ENCODE measurements around the gene FARP1. TPM values are rescaled to one million over a fixed set of nuclear protein-coding genes. Genes with fewer than 3 reads are reported as not detected.
"Not testable (repeated sequence)": the region's sequence is repeated elsewhere in the genome, so short reads cannot be mapped to it uniquely, and the experiment has no call there.

Gene FARP1
- total RNA-seq, 1 experiment from 2014 or later: not detected

- Histone ChIP-seq H3K4me3 (ENCODE audit: low read length) (no peak overlapping the region), H3K27ac (ENCODE audit: low read length) (no peak overlapping the region), H3K4me2 (ENCODE audit: low read depth, low read length, poor library complexity, severe bottlenecking) (no peak overlapping the region), H3K4me1 (ENCODE audit: low read length) (no peaks in the 10 kb centered on the region), H3K9me3 (ENCODE audit: low read length) (no peaks in the 10 kb centered on the region), H3K79me2 (ENCODE audit: low read length) (no peaks in the 10 kb centered on the region), H3K27me3 (ENCODE audit: low read length) (no peaks in the 10 kb centered on the region), H3K9me2 (replicated peaks; ENCODE audit: insufficient read depth, low read length) (no peaks in the 10 kb centered on the region), H4K20me1 (ENCODE audit: insufficient read depth, low read depth, low read length) (no peaks in the 10 kb centered on the region), H3K36me3 (ENCODE audit: insufficient read depth, low read length) (no peaks in the 10 kb centered on the region), H3K9ac (ENCODE audit: low read length) (no peak overlapping the region), H2AFZ (ENCODE audit: low read length) (no peak overlapping the region)
- DNase-seq: no peak
These were observed 264.1 kb downstream of the FARP1 start for GRCh38 chr13:98406971-98407370.

- H3K4me2 ChIP-seq (ENCODE audit: low read depth, low read length, poor library complexity, severe bottlenecking): no peak overlapping the region
- H3K79me2 ChIP-seq (ENCODE audit: low read length): no peaks in the 10 kb centered on the region
- no peak for DNase-seq
- no peak overlapping the region for H3K9ac ChIP-seq (ENCODE audit: low read length)
- no peaks in the 10 kb centered on the region for H3K9me3 ChIP-seq (ENCODE audit: low read length)
- H3K27me3 ChIP-seq (ENCODE audit: low read length): no peaks in the 10 kb centered on the region
- H3K27ac ChIP-seq (ENCODE audit: low read length): no peak overlapping the region
- H3K4me3 ChIP-seq (ENCODE audit: low read length): no peak overlapping the region
- H3K4me1 ChIP-seq (ENCODE audit: low read length): no peaks in the 10 kb centered on the region
- no peaks in the 10 kb centered on the region for H3K9me2 ChIP-seq (replicated peaks; ENCODE audit: insufficient read depth, low read length)
- H4K20me1 ChIP-seq (ENCODE audit: insufficient read depth, low read depth, low read length): no peaks in the 10 kb centered on the region
- no peak overlapping the region for H2AFZ ChIP-seq (ENCODE audit: low read length)
- H3K36me3 ChIP-seq (ENCODE audit: insufficient read depth, low read length): no peaks in the 10 kb centered on the region
These were observed 264.7 kb downstream of the FARP1 start for GRCh38 chr13:98407575-98407974.

GRCh38 chr13:98409281-98409680, 266.4 kb downstream of the FARP1 start:
- H3K4me2 ChIP-seq (ENCODE audit: low read depth, low read length, poor library complexity, severe bottlenecking): no peak overlapping the region
- H3K4me1 ChIP-seq (ENCODE audit: low read length): no peaks in the 10 kb centered on the region
- no peak overlapping the region for H3K27ac ChIP-seq (ENCODE audit: low read length)
- H2AFZ ChIP-seq (ENCODE audit: low read length): no peak overlapping the region
- no peak for DNase-seq
- no peaks in the 10 kb centered on the region for H4K20me1 ChIP-seq (ENCODE audit: insufficient read depth, low read depth, low read length)
- no peak overlapping the region for H3K9ac ChIP-seq (ENCODE audit: low read length)
- no peak overlapping the region for H3K4me3 ChIP-seq (ENCODE audit: low read length)
- H3K79me2 ChIP-seq (ENCODE audit: low read length): no peaks in the 10 kb centered on the region
- H3K36me3 ChIP-seq (ENCODE audit: insufficient read depth, low read length): no peaks in the 10 kb centered on the region
- H3K9me2 ChIP-seq (replicated peaks; ENCODE audit: insufficient read depth, low read length): no peaks in the 10 kb centered on the region
- H3K27me3 ChIP-seq (ENCODE audit: low read length): no peaks in the 10 kb centered on the region
- H3K9me3 ChIP-seq (ENCODE audit: low read length): no peaks in the 10 kb centered on the region

- Histone ChIP-seq H3K9me2 (replicated peaks; ENCODE audit: insufficient read depth, low read length) (no peaks in the 10 kb centered on the region), H3K27me3 (ENCODE audit: low read length) (no peaks in the 10 kb centered on the region), H3K4me1 (ENCODE audit: low read length) (no peaks in the 10 kb centered on the region), H3K9ac (ENCODE audit: low read length) (no peak overlapping the region), H3K4me3 (ENCODE audit: low read length) (no peak overlapping the region), H3K4me2 (ENCODE audit: low read depth, low read length, poor library complexity, severe bottlenecking) (no peak overlapping the region), H3K79me2 (ENCODE audit: low read length) (no peaks in the 10 kb centered on the region), H3K36me3 (ENCODE audit: insufficient read depth, low read length) (no peaks in the 10 kb centered on the region), H4K20me1 (ENCODE audit: insufficient read depth, low read depth, low read length) (no peaks in the 10 kb centered on the region), H3K9me3 (ENCODE audit: low read length) (no peaks in the 10 kb centered on the region), H2AFZ (ENCODE audit: low read length) (no peak overlapping the region), H3K27ac (ENCODE audit: low read length) (no peak overlapping the region)
- DNase-seq: no peak
These were observed 267.7 kb downstream of the FARP1 start for GRCh38 chr13:98410612-98411011.

- no peak overlapping the region for H3K27ac ChIP-seq (ENCODE audit: low read length)
- H3K9ac ChIP-seq (ENCODE audit: low read length): no peak overlapping the region
- H3K27me3 ChIP-seq (ENCODE audit: low read length): no peaks in the 10 kb centered on the region
- no peaks in the 10 kb centered on the region for H4K20me1 ChIP-seq (ENCODE audit: insufficient read depth, low read depth, low read length)
- H3K4me2 ChIP-seq (ENCODE audit: low read depth, low read length, poor library complexity, severe bottlenecking): no peak overlapping the region
- H3K79me2 ChIP-seq (ENCODE audit: low read length): no peaks in the 10 kb centered on the region
- H2AFZ ChIP-seq (ENCODE audit: low read length): no peak overlapping the region
- no peaks in the 10 kb centered on the region for H3K9me2 ChIP-seq (replicated peaks; ENCODE audit: insufficient read depth, low read length)
- H3K36me3 ChIP-seq (ENCODE audit: insufficient read depth, low read length): no peaks in the 10 kb centered on the region
- H3K4me3 ChIP-seq (ENCODE audit: low read length): no peak overlapping the region
- H3K9me3 ChIP-seq (ENCODE audit: low read length): no peaks in the 10 kb centered on the region
- no peak for DNase-seq
- no peaks in the 10 kb centered on the region for H3K4me1 ChIP-seq (ENCODE audit: low read length)
These were observed 268.1 kb downstream of the FARP1 start for GRCh38 chr13:98411013-98411412.

GRCh38 chr13:98411617-98412265, 268.8 kb downstream of the FARP1 start:
- Histone ChIP-seq H3K79me2 (ENCODE audit: low read length) (no peaks in the 10 kb centered on the region), H3K4me1 (ENCODE audit: low read length) (no peaks in the 10 kb centered on the region), H3K9ac (ENCODE audit: low read length) (no peak overlapping the region), H3K27me3 (ENCODE audit: low read length) (no peaks in the 10 kb centered on the region), H3K9me2 (replicated peaks; ENCODE audit: insufficient read depth, low read length) (no peaks in the 10 kb centered on the region), H3K9me3 (ENCODE audit: low read length) (no peaks in the 10 kb centered on the region), H3K27ac (ENCODE audit: low read length) (no peak overlapping the region), H2AFZ (ENCODE audit: low read length) (no peak overlapping the region), H3K36me3 (ENCODE audit: insufficient read depth, low read length) (no peaks in the 10 kb centered on the region), H4K20me1 (ENCODE audit: insufficient read depth, low read depth, low read length) (no peaks in the 10 kb centered on the region), H3K4me3 (ENCODE audit: low read length) (no peak overlapping the region), H3K4me2 (ENCODE audit: low read depth, low read length, poor library complexity, severe bottlenecking) (no peak overlapping the region)
- no peak for DNase-seq

- not testable (repeated sequence) for H3K4me3 ChIP-seq (ENCODE audit: low read length); H3K4me1 ChIP-seq (ENCODE audit: low read length); H3K9me2 ChIP-seq (replicated peaks; ENCODE audit: insufficient read depth, low read length); H4K20me1 ChIP-seq (ENCODE audit: insufficient read depth, low read depth, low read length); H3K36me3 ChIP-seq (ENCODE audit: insufficient read depth, low read length); DNase-seq; H3K79me2 ChIP-seq (ENCODE audit: low read length); H3K9me3 ChIP-seq (ENCODE audit: low read length); H3K27me3 ChIP-seq (ENCODE audit: low read length); H3K27ac ChIP-seq (ENCODE audit: low read length); H3K4me2 ChIP-seq (ENCODE audit: low read depth, low read length, poor library complexity, severe bottlenecking); H2AFZ ChIP-seq (ENCODE audit: low read length); H3K9ac ChIP-seq (ENCODE audit: low read length)
These were observed 270.4 kb downstream of the FARP1 start for GRCh38 chr13:98413278-98413677.

GRCh38 chr13:98413796-98414195, 270.9 kb downstream of the FARP1 start:
- no peaks in the 10 kb centered on the region for H3K27me3 ChIP-seq (ENCODE audit: low read length)
- no peaks in the 10 kb centered on the region for H3K4me1 ChIP-seq (ENCODE audit: low read length)
- no peaks in the 10 kb centered on the region for H3K79me2 ChIP-seq (ENCODE audit: low read length)
- no peaks in the 10 kb centered on the region for H3K9me3 ChIP-seq (ENCODE audit: low read length)
- H3K9me2 ChIP-seq (replicated peaks; ENCODE audit: insufficient read depth, low read length): no peaks in the 10 kb centered on the region
- no peaks in the 10 kb centered on the region for H3K36me3 ChIP-seq (ENCODE audit: insufficient read depth, low read length)
- H3K27ac ChIP-seq (ENCODE audit: low read length): no peak overlapping the region
- no peak for DNase-seq
- H2AFZ ChIP-seq (ENCODE audit: low read length): no peak overlapping the region
- H3K4me2 ChIP-seq (ENCODE audit: low read depth, low read length, poor library complexity, severe bottlenecking): no peak overlapping the region
- no peak overlapping the region for H3K4me3 ChIP-seq (ENCODE audit: low read length)
- no peak overlapping the region for H3K9ac ChIP-seq (ENCODE audit: low read length)
- no peaks in the 10 kb centered on the region for H4K20me1 ChIP-seq (ENCODE audit: insufficient read depth, low read depth, low read length)
